ENCODE measurements around the gene CPT1C.
"Not testable (repeated sequence)": the region's sequence is repeated elsewhere in the genome, so short reads cannot be mapped to it uniquely, and the experiment has no call there.

Gene CPT1C

GRCh38 chr19:49712397-49712859 lies 21.5 kb downstream of the CPT1C start:
- DNase-seq: no peak

DNA sequence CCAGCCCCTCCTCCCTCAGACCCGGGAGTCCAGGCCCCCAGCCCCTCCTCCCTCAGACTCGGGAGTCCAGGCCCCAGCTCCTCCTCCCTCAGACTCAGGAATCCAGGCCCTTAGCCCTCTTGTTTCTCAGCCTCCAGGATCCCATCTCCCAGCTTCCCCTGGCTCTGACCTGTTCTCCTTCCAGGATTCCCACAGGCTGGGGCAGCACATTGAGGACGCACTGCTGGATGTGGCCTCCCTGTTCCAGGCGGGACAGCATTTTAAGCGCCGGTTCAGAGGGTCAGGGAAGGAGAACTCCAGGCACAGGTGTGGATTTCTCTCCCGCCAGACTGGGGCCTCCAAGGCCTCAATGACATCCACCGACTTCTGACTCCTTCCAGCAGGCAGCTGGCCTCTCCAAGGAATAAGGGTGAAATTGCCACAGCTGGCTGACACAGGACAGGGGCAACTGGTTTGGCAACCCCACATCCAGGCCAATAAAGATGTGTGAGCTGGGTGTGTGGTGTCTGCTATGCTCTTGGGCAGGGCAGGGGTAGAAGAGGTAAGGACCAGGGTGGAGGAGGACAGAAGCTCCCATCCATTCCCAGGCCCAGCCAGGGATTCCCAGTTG lies 22.4 kb downstream of the CPT1C start:
- no peak for DNase-seq

- no peak for DNase-seq
Observed at GRCh38 chr19:49716154-49716553, 25.2 kb downstream of the CPT1C start.

DNA sequence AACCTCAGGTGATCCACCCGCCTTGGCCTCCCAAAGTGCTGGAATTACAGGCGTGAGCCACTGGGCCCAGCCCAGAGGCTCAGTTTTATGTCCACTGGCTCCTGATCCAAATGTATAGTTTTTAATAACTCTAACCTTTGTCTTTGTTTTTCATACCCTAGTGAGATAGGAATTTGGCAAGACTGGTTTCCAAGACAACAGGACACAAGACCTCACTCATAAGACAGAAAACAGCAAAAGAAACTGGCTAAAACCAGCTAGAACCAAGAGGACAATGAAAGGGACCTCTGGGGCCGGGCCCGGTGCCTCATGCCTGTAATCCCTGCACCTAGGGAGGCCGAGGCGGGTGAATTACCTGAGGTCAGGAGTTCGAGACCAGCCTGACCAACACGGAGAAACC lies 27.6 kb downstream of the CPT1C start:
- DNase-seq: no peak

GRCh38 chr19:49718991-49719390 lies 28.1 kb downstream of the CPT1C start:
- DNase-seq: no peak

- not testable (repeated sequence) for DNase-seq
Observed at GRCh38 chr19:49719420-49719819, 28.5 kb downstream of the CPT1C start.

GRCh38 chr19:49727217-49728030 lies 36.5 kb downstream of the CPT1C start:
- no peak for DNase-seq

GRCh38 chr19:49730166-49730565 lies 39.2 kb downstream of the CPT1C start:
- no peak for DNase-seq

GRCh38 chr19:49738268-49738667 lies 47.4 kb downstream of the CPT1C start:
- DNase-seq: no peak

DNA sequence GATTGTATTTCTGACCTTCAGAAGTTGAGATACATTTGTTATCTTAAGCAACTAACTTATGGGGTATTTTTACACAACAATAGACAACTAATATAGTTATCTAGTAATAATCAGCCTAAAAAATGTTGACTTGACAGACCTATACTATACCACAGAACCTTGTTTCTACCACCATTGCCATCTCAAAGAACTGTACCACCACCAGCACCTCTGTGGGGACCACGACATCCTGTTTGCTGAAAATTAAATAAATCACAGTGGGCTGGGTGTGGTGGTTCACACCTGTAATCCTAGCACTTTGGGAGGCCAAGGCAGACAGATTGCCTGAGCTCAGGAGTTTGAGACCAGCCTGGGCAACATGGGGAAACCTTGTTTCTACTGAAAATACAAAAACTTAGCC lies 48.2 kb downstream of the CPT1C start:
- DNase-seq: no peak

GRCh38 chr19:49739933-49740332 lies 49.0 kb downstream of the CPT1C start:
- no peak for DNase-seq

GRCh38 chr19:49741210-49741844 lies 50.4 kb downstream of the CPT1C start:
- no peak for DNase-seq

- no peak for DNase-seq
Observed at GRCh38 chr19:49744946-49745381, 54.0 kb downstream of the CPT1C start.

GRCh38 chr19:49746206-49746958 lies 55.5 kb downstream of the CPT1C start:
- DNase-seq: peak; percentile 55

DNA sequence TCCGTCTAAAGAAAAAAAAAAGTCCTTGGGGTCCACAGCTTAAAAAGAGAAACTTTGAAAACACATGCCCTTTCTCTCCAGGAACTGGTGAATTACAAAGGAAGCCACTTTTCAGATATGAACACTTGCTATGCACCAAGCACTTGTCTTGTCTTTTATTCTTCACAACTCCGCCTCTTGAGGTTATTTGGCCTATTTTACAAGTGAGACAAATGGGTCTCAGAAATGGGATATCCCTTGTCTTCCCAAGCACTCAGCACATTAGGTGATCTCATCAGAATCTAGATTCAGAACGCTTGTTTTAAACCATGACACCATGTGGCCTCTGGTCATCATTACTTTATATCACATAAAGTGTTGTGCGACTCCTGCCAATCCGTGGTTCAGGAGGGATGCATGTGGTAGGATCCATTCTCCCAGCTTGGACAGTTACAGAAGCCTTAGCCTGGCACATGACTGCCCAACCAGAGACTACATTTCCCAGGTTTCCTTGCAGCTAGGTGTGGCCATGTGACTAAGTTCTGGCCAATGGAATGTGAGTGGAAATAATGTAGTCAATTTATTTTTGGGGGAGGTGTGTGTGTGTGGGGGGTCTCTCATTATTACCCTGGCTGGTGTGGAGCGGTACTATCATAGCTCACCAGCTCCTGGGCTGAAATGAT lies 58.3 kb downstream of the CPT1C start:
- DNase-seq: no peak

DNA sequence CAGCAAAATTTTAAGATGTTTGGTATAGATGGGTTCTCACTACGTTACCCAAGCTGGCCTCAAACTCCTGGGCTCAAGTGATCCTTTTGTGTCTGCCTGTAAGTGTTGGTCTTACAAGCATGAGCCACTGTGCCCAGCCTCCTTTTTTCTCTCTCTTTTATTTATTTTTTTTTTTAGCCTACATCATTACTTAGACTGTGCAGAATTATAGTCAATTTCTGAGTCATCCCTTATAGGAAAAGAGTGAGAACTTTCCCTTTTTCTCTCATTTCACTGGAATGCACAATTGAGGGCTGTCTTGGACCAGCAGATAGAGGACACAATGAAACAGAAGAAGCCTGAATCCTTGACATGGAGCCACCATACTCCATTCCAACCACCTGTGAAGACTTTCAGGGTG lies 58.9 kb downstream of the CPT1C start:
- DNase-seq: no peak

GRCh38 chr19:49752701-49753100 lies 61.8 kb downstream of the CPT1C start:
- no peak for DNase-seq

GRCh38 chr19:49755956-49756355 lies 65.0 kb downstream of the CPT1C start:
- DNase-seq: no peak

- no peak for DNase-seq
Observed at GRCh38 chr19:49758292-49758691, 67.4 kb downstream of the CPT1C start.

DNA sequence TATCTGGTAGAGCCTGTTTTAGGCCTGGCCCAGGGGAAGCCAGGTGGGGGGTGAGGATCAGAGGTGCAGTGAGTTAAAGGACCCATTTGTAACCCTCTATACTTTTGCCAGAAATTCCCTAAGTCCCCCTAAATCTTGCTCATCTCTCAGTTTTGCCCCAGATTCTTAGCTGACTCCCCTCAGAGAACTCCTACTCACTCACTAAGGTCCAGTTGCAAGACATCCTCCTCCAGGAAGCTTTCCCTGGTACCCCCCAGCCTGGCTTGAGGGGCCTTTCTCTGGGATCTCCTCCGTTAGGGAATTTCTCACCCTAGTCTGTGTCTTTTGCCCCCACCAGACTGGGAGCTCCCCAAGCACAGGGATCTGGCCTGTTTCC lies 70.3 kb downstream of the CPT1C start:
- no peak for DNase-seq

DNA sequence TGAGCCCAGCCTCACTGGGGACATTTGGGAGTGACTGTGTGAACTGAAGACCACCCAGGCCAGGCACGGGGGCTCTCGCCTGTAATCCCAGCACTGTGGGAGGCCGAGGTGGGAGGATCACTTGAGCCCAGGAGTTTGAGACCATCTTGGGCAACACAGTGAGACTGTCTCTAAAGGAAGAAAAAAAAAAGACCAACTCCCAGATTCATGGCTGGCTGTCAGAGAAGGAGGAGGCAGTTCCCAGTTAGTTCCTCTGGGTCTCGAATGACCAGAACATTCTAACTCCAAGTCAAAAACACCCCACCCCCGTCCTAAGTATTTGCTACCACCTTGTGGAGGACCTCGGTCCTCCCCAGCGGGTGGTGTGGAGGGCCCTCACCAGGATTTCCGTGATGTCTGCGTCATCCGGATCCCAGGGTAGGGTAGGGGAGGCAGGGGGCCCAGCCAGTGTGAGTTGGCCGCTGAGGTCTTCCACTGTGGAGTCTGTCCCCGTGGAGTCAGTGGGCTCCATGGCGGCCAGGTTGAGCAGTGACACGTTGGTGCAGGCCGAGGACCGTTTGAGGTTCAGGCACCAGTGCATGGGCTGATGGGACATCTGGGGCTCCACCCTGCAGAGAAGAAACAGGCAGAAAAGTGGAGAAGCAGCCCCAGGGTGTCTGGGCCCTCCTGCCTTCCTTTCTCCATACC lies 70.9 kb downstream of the CPT1C start:
- DNase-seq: no peak

DNA sequence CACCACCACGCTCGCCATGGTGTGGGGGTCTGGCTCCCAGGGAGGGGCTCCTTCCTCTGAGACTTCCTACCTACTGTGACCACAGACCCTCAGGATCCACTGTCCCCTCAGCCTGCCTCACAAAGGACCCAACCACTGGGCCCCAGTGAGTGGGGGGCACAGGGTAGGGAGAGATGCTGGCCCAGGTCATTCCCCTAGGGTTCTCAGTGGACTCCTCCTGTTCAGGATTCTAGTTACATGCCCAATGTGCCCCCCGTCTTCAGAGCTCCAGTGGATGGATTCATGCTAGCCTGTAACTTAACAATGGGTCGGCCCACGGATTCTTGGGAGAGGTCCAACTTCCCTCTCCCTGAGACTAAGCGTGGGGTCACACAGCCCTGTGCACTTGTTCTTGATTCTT lies 72.3 kb downstream of the CPT1C start, which contains the start of gene TSKS:
TSKS (minus strand) TSS at position 77 of the 400 bp plus-strand sequence; CDS start at position 18, 59 bp downstream.
- DNase-seq: no peak

Measured in activated naive CD4-positive, alpha-beta T cell treated with anti-CD3 and anti-CD28 coated beads, Interleukin-2, amount 50 U/mL, for 16 hours (primary cell).